ENCODE results near the gene POLR2A.
A peak's percentile ranks its signal among the peaks of the same experiment; 100 is the strongest.
"Not testable (repeated sequence)": the region's sequence is repeated elsewhere in the genome, so short reads cannot be mapped to it uniquely, and the experiment has no call there.

Gene POLR2A

DNA sequence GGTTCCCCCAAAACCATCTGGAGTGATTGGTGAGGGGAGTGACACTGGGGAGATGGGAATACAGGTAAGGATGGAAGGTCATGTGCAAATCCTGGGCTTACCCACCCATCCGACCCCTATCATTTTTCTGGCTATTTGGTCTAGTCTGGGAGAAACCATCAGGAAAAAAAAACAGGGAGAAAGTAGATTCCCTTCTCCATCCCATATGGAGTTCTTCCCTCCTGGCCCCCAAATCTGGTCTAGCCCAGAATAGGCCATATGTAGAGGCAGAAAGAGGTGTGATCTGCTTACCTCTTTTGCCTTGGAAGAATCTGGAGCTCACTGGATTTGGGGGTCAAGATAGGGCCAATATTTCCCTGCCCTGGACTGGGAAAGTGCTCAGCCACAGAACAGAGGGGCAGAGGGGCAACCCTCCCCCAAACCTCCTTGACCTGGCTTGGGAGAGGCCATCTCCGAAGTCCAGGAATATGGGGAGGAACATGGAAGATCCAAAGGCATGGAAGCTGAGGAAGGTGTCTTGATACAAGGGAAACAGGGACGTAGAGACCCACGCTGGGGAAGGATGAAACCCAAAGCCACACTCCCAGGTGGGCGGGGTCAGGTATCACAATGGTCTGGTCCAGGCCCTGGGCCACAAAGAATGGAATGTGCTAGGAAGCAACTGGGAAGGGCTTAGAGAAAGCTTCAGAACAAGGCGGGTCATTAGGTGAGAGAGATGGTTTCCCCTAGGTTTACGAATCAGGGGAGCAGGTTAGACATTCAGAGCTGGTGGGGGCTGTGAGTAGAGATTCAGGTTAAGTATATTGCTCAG is 23.1 kb upstream of the POLR2A start:
- no peak for DNase-seq (ENCODE audit: low read depth)

DNA sequence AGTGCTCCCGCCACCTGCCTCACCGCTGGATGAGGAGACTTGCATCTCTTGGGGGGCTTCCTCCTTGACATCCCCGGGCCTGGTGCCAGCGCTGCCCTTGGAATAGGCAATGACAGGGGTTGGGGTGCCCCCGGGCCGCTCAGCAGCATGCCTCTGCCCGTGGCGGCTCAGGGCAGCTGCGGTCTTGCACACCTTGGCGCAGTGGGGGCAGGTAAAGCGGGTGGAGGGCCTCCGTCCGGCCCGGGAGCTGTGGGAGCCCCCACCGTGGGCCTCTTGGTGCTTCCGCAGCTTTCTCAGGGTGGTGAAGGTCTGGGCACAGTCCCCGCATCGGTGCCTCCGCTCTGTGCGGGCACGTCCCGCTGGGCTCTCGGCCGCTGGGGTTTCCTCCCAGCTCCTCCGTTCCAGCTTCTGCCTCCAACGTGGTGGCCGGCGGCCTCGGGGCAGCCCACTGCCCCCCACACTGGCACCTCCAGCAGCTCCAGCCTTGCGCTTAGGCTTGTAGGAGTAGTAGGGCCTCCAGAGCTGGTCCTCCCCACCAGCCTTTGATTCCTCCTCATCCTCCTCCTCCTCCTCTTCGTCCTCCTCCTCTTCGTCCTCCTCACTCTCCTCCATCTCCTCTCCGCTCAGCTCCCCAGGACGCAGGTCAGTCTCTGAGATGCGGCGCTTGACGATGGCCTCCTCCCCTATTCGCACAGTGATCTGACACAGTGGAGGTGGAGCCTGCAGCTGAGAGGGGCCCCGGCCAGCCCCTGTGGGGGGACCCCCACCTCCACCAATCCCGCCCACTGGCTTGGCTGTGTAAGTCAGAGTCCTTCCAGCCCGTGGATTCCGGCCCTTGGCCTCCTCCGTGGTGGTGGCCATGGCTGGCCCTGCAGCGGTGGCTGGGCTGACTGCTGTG is 21.4 kb upstream of the POLR2A start:
- DNase-seq (ENCODE audit: low read depth) = no peak

DNA sequence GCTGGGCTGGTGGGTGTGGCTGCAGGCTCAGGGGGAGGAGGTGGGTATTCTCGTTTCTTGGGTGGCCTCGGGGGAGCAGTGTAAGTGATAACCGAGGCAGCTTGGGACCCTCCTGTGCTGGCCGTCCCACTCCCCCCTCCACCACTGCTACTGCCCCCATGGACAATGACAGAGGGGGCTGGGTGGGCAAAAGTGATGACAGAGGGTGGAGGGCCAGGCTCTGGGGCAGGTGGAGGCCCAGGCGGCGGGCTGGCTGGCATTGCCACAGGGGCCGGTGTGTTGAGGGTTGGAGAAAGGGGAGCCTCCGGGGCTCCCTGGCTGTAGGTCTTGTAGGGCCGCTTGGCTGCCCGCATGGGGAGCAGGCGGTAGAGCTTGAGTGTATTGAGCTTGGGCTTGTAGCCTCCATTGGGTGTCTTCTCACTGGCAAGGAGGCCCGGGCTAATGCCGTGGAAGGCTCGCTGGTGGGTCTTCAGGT is 20.8 kb upstream of the POLR2A start:
- no peak for DNase-seq (ENCODE audit: low read depth)

DNA sequence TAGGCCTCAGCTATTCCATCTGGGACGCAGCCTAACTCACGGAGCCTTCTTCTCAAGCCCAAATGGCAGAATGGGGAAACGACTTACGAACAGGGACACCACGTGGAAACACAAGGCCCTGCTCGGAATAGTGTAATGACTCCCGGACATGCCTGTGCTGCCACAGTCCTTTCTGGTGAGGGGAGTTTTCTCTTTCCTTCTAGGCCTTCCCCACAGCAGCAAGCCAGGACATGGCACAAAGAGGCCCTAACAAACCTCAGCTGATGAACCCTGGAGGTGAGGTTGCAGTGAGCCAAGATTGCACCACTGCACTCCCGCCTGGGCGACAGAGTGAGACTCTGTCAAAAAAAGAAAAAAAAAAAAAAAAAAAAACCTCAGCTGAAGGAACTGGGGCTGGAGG is 20.1 kb upstream of the POLR2A start:
- no peak for DNase-seq (ENCODE audit: low read depth)

DNA sequence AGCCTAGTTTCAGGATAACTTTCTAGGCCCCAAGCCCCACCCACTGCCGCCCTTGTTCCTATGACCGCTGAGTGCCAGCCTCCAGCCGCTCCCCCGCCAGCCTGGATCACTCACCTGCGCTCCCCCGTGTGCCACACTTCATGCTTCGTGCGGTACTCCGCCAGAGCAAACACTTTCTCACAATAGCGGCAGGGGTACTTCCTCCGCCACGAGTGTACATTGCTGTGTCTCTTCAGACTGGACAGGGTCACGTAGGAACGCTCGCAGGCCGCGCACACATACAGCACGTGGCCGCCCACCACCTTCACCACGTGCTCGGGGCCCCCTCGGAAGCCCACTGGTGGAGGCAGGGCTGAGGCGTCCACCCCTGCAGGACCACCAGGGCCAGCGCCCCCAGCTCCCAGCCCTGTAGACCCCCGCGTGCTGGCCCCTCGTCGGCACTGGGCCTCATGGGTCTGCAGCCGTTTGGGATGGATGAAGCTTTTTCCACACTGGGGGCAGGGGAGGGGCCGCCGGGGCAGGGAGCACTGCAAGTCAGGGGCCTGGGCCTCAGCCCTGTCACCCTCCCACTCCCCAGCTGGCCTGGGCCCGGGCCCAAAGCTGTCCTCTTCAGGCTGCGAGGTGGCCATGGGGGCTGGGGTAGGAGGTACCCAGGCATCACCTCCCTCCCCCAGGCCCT is 18.4 kb upstream of the POLR2A start:
- DNase-seq (ENCODE audit: low read depth) = no peak

DNA sequence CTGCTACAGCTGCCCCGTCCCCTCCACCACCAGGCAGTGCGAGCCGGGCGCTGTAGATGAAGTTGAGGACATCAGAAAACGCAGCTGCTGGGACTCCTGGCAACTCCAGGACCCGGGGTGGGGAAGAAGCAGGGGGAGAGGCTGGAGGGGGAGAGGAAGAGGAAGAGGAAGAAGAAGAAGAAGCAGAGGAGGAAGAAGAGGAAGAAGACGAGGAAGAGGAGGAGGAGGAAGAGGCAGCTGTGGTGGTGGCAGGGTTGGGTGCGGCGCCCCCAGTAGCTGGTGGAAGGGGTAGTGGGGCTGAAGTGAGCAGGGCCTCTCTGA is 17.9 kb upstream of the POLR2A start:
- DNase-seq (ENCODE audit: low read depth) = no peak

DNA sequence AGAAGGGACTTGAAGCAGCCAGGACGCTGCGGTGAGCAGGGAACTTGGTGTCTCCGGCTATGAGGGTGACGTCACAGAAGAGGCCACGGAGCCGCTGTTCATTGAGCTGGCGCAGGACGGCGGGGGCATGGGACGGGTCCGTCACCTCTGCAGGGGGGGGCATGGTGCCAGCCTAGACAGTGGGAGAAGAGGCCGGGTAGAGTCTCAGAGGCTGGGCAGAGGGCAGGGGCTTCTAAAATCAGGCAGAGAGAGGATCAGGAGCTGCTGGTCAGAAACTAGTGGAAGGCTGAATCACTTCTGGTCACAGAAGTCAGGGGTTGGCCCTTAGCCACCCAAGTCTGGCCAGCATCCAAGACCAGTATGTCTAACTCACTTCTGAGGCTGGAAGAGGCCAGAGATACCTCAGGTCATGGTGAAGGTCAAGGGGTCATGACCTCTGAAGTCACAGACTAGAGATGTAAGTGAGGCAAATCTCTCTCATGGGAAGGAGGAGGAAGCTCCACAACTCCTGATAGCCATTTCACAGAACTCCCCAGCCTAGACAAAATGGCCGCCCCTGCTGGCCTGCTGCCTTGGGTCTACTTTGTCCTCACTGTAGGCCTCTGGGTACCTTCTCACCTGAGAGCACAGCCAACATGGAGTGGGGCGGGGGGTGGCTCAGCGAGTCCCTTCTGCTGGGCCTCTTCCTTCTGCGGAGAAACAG is 17.4 kb upstream of the POLR2A start:
- DNase-seq (ENCODE audit: low read depth) = no peak

DNA sequence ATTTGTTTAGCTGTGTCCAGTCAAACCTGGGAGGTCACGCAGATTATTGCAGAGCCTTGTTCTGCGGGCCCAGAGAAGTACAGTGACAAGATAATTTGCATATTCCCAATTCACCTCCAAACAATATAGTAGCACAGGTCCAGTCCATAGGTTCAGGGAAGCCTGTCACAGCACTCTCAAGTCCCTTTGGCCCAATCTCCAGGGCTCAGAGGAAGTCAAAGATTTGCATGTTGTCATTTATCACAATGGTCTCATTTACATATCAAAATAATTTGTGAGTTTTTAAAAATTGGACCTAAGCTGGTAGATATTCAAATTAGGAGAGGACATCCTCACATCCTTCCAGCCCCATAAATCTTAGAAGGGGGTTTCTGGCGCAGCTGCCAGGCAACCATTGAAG is 16.7 kb upstream of the POLR2A start:
- no peak for DNase-seq (ENCODE audit: low read depth)

DNA sequence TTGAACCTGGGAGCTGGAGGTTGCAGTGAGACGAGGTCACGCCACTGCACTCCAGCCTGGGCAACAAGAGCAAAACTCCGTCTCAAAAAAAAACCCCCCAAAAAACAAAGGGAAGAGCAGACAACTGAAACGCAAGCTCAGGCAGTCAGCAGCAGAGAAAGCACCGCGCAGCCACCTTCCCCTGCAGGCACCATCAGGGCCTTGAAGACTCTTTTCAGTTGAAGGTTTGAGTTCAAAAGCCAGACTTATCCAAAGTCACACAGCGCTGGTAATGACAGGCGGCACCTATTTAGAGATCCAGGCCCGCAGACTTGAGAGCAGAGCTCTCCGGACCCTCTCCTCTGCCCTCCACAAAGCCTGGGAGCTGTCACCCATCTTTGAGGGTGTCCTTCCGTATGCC is 15.9 kb upstream of the POLR2A start:
- DNase-seq (ENCODE audit: low read depth) = no peak

DNA sequence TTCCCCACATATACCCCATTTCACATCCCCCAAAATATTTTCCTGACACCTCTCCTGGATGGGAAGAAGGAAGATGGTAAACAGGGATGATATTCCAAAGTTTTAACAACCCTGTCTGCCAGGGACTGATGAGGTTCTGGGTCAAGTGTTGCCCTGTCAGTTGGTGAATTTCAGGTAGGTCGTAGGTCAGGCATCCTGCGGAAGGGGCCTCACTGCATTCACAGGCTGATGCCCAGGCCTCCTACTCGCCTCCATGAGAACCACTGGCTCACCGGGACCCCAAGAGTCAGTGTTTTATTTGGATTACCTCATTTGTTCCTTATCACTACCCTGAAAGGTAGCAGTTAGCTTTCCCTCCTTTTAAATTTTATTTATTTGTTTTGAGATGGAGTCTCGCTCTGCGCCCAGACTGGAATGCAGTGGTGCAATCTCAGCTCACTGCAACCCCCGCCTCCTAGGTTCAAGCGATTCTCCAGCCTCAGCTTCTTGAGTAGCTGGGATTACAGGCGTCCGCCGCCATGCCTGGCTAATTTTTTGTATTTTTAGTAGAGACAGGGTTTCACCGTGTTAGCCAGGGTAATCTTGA is 15.3 kb upstream of the POLR2A start:
- DNase-seq (ENCODE audit: low read depth) = no peak

DNA sequence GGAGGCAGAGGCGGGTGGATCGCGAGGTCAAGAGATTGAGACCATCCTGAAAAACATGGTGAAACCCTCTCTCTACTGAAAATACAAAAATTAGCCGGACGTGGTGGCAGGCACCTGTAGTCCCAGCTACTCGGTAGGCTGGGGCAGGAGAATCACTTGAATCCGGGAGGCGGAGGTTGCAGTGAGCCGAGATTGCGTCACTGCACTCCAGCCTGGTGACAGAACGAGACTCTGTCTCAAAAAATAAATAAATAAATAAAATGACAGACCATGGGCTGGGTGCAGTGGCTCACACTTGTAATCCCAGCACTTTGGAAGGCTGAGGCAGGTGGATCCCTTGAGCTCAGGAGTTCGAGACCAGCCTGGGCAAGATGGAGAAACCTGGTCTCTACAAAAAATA is 14.3 kb upstream of the POLR2A start:
- not testable (repeated sequence) for DNase-seq (ENCODE audit: low read depth)

DNA sequence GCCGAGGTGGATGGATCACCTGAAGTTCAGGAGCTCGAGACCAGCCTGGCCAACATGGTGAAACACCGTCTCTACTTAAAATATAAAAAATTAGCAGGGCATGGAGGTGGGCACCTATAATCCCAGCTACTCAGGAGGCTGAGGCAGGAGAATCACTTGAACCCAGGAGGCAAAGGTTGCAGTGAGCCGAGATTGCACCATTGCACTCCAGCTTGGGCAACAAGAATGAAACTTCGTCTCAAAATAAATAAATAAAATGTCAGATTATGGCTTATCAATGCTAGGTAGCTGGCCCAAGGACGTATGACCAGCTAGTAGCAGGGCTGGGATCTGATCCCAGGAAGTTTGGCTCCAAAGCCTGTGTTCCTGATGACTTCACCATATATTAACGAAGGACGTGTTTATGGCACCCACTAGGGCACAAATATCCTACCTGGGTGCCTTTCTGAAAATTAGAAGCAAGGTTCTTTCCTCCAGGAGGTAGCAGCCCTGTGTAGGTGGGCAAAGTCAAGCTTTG is 13.7 kb upstream of the POLR2A start:
- not testable (repeated sequence) for DNase-seq (ENCODE audit: low read depth)

DNA sequence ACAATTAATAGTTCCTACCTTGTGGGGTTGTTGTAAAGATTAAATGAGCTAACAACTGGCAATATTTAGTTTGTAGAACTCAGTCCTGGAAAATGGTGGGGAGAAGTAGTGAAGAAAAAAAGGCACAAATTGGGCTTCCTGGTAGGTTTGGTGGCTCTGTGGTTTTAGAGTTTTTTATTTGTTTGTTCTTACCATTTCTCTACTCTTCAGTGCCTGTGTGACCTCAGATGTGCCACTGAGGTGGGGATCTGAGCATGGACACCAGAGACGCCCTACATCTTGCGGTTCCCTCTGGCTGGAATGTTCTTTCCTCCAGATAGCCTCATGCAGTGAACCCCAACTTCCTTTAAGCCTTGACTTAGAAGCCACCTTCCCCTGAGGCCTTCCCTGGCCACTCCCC is 12.4 kb upstream of the POLR2A start:
- no peak for DNase-seq (ENCODE audit: low read depth)

DNA sequence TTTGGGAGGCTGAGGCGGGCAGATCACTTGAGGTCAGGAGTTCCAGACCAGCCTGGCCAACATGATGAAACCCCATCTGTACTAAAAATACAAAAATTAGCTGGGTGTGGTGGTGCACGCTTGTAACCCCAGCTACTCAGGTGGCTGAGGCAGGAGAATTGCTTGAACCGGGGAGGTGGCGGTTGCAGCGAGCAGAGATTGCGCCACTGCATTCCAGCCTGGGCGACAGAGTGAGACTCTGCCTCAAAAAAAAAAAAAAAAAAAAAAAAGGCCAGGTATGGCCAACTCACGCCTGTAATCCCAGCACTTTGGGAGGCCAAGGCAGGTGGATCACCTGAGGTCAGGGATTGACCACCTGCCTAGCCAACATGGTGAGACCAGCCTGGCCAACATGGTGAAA is 9.4 kb upstream of the POLR2A start:
- DNase-seq (ENCODE audit: low read depth) = not testable (repeated sequence)

DNA sequence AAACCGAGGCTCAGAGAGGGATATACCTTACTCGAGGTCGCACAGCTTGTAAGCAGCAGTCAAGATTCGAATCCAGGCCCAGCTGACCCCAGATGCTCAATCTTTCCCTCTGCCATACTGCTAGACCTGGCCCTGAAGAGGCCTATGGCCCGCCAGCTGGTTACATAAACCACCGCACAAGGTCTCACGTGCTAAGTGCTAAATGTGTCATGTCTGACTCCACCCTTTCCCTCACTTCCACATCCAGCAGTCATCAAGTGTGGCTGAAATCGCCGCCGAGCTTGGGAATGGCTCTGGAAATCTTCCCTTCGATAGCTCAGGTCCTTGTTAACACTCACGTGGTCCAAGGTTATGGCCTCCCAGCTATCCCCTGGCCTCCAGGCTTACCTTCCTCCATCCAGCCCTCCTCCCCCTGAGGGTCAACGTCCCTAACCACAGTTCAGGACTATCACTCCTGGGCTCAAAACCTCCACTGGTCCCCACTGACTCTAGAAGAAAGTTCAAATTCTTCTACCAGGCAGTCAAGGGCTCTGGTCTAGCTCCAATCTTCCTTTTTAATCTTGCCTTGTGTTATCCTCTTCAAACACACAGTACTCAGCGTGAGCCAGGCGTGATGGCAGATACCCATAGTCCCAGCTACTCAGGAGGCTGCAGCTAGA is 8.3 kb upstream of the POLR2A start:
- DNase-seq (ENCODE audit: low read depth) = peak; percentile 75

DNA sequence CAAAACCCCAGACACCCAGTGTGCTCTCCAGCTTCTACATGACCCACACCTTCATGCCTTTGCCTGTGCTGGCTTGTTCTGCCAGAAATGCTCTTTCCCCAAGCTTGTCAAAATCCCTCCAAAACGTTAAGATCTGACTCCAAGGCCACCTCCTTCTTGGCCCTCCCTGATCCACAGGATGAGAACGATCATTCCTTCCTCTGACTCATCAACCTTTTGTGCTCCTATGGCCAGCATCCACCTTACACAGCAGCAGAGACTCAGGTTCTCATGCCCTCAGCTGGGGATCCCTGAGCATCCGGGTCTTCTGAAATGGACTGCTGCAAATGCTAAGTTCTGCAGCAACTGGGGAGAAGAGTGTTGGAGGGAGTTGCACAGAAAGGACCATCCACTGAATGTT is 7.7 kb upstream of the POLR2A start:
- peak; percentile 10 for DNase-seq (ENCODE audit: low read depth)

DNA sequence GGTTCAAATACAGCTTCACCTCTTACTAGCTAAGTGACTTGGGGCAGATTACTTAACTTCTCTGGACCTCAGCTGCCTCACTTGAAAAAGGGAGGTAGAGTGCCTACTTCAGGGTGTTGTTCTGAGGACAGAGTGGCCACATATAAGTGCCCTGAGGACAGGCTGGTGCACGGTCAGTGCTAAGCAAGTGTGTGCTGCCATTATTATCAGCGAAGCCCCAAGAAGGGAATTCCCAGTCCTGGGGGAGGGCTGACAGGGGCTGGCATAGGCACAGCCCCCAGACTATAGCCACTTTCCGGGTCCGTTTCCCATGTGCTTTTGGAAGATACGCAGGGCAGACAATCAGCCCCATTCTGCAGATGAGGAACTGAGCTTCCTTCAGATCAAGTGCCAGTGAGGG is 7.2 kb upstream of the POLR2A start:
- no peak for DNase-seq (ENCODE audit: low read depth)

DNA sequence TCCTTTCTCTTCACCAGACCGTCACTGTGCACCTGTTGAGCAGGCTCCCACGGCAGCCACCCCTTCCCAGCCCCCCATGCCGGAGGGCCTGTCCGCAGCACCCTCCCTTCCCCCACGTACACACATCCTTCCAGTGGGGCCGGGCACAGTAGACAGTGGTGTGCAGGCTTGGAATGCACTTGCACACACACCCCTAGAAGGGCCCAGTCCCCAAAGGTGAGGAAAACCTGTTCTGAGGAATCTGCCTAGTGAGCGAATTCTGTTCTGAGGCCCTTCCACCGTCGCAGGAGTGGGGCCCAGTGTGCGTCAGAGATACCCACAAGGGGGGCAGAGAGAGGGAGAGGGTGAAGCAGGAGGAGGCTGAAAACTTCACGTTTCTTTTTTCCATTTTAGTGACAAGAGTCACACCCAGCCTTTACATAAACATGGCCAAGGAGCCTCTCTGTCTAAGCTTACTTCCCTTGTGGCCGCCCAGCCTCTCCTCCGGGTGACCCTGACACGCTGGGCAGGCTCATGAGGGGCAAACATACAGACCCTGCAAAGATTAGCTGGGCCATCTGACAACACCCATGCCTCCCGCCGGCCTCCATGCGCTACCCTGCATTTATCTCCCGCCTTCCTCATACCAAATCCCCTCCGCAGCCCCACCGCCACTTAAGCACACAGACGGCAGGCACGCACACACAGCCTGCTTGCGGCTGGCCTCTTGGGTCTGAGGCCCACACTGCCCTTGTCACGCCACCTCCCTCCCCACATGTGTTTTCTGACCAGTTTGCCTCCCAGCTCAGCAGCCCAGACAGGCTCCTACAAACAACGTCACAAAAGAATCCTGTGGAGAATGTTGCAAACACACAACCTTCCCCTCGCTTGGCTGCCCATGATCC is 6.5 kb upstream of the POLR2A start:
- DNase-seq (ENCODE audit: low read depth) = peak; percentile 83

DNA sequence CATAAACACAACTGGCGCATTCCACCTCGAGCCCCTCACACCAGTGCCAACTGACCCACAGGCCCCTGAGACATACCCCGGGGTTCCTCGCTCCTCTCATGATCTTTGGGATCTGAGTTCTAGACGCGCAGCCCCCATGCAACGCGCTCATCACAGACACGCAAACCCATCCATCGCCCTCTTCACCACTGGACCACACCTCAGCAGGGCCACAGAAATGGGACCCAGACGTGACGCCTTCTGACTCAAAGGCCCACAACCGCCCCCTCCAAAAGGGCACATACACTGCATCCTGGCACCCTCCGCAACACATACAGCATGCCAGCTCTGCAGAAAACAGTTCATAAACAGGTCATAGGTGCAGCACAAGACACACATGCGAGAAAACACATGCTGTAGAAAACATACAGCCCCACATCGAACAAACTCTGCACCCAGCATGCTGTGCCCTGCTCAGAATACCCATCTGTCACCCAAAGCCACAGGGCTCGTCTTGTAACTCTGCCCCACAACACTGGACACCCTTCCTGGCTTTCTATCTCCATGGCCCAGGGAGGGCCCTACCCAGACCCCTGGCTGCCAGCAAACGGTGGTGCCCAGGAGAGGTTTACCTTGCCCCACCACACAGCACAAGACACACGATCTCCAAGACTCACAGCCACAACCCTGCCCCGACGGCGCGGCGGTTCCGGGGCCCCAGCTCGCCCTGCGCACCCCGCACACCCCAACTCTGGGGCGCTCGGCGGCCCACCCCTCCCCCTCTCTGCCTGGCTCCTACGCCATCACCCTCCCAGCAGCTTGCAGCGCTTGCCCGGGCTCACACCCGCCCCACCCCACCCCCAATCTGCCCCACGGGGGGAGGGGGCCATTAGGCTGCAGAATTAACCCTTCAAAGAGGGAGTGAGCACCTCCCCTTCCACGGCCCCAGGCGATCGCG is 5.6 kb upstream of the POLR2A start:
- DNase-seq (ENCODE audit: low read depth) = peak; percentile 10
